Ovary (tissue), 3 donors: ENCODE measurements around the gene PACSIN2.

Source experiments
- CTCF ChIP-seq, 3 donors: fragments of 450-650 bp in 2 of 3; fragments of 200-600 bp in 1 of 3; IDR thresholded peaks; one replicate each; pipeline versions ENCODE4 v1.5.1 to v1.8.0; 2016 to 2022; ENCODE audit warnings: antibody characterized with exemption in 3 of 3, mild to moderate bottlenecking in 1 of 3
- EP300 ChIP-seq: sonication (generic); formaldehyde crosslinking; IDR thresholded peaks from one replicate; pipeline ENCODE4 v1.6.1; 2017; ENCODE audit warnings: antibody characterized with exemption
- POLR2A ChIP-seq: fragments of 450-650 bp; IDR thresholded peaks from one replicate; pipeline ENCODE4 v1.6.1; 2017; ENCODE audit warnings: antibody characterized with exemption, mild to moderate bottlenecking, moderate library complexity
- donor health status: DM: no; HTN: no; CAD: no.

- TF ChIP-seq CTCF (IDR thresholded peaks at IDR 0.05) (no peak), EP300 (no peak), POLR2A (no peak)
Measured at GRCh38 chr22:43000441-43001175, 14.3 kb downstream of the PACSIN2 start.
